ENCODE data around the gene PRR29.

GRCh38 chr17:64037802-64038201, 39.7 kb downstream of the PRR29 start:
- no peak for TF ChIP-seq CTCF (IDR thresholded peaks at IDR 0.05; ENCODE audit: insufficient read depth, low read length)
- TF ChIP-seq REST (IDR thresholded peaks at IDR 0.05; ENCODE audit: insufficient replicate concordance, low read depth) = no peak
- TF ChIP-seq GABPA (IDR thresholded peaks at IDR 0.05; ENCODE audit: low read depth) = no peak
- no peak for TF ChIP-seq POLR2AphosphoS5 (IDR thresholded peaks at IDR 0.05; ENCODE audit: low read depth)

Measured in HL-60 (cell line).